WTC11 (cell line): ENCODE data around the gene AP1S2. TPM values are rescaled to one million over a fixed set of nuclear protein-coding genes. Genes with fewer than 3 reads are reported as not detected.

Experiments
- ATAC-seq: fragments of 200-7000 bp; cut with Tn5 transposase; 2 replicates; pipeline ENCODE4 v1.10.0; 2021; ENCODE audit warnings: mild to moderate bottlenecking, moderate library complexity
- CTCF ChIA-PET: fragments of 300-600 bp; sonication (Branson Sonifier 250); formaldehyde crosslinking; loops from one replicate; lab custom pipeline; 2021; ENCODE audit warnings: antibody characterized with exemption; lab: Charles Lee
- POLR2A ChIA-PET: fragments of 350-600 bp; sonication (Branson Sonifier 250); formaldehyde crosslinking; loops from one replicate; lab custom pipeline; 2021; ENCODE audit warnings: antibody characterized with exemption; lab: Charles Lee
- DNase-seq: peaks from one replicate; pipeline ENCODE4 v3.0.0; 2021; ENCODE audit warnings: low spot score
- H3K27ac Mint-ChIP-seq: 2 replicates; pipeline ENCODE4 v1.8.0; 2021; ENCODE audit warnings: mixed read lengths
- H3K27me3 Mint-ChIP-seq: 2 replicates; pipeline ENCODE4 v1.8.0; 2021; ENCODE audit warnings: low read depth, mild to moderate bottlenecking, moderate library complexity, mixed read lengths
- H3K36me3 Mint-ChIP-seq: 2 replicates; pipeline ENCODE4 v1.8.0; 2021; ENCODE audit warnings: mixed read lengths
- H3K4me1 Mint-ChIP-seq: 2 replicates; pipeline ENCODE4 v1.8.0; 2022; ENCODE audit warnings: mixed read lengths
- H3K4me3 Mint-ChIP-seq: 2 replicates; pipeline ENCODE4 v1.8.0; 2021; ENCODE audit warnings: mild to moderate bottlenecking, moderate library complexity, mixed read lengths
- H3K9me3 Mint-ChIP-seq: 2 replicates; pipeline ENCODE4 v1.8.0; 2021; ENCODE audit warnings: mixed read lengths
- ATF1 ChIP-seq: sonication (generic); formaldehyde crosslinking; IDR thresholded peaks from 2 replicates; pipeline ENCODE4 v1.8.1; 2023; ENCODE audit warnings: mild to moderate bottlenecking, moderate library complexity, missing genetic modification reagents
- CBFB ChIP-seq: sonication (generic); formaldehyde crosslinking; IDR thresholded peaks from 2 replicates; pipeline ENCODE4 v1.8.1; 2022; ENCODE audit warnings: mild to moderate bottlenecking, low read depth, missing genetic modification reagents
- CREM ChIP-seq: sonication (generic); formaldehyde crosslinking; IDR thresholded peaks from 2 replicates; pipeline ENCODE4 v1.8.1; 2022; ENCODE audit warnings: mild to moderate bottlenecking, missing genetic modification reagents, moderate library complexity
- E2F1 ChIP-seq: sonication (generic); formaldehyde crosslinking; IDR thresholded peaks from 2 replicates; pipeline ENCODE4 v1.8.0; 2022; ENCODE audit warnings: mild to moderate bottlenecking, missing genetic modification reagents
- ETV6 ChIP-seq: sonication (generic); formaldehyde crosslinking; IDR thresholded peaks from 2 replicates; pipeline ENCODE4 v1.8.1; 2022; ENCODE audit warnings: mild to moderate bottlenecking, missing genetic modification reagents
- FOXP4 ChIP-seq: sonication (generic); formaldehyde crosslinking; IDR thresholded peaks from 2 replicates; pipeline ENCODE4 v1.8.0; 2022; ENCODE audit warnings: mild to moderate bottlenecking, missing genetic modification reagents
- HMGXB4 ChIP-seq: sonication (generic); formaldehyde crosslinking; IDR thresholded peaks from 2 replicates; pipeline ENCODE4 v1.8.1; 2023; ENCODE audit warnings: mild to moderate bottlenecking, moderate library complexity, missing genetic modification reagents
- KAT7 ChIP-seq: sonication (generic); formaldehyde crosslinking; IDR thresholded peaks from 2 replicates; pipeline ENCODE4 v1.8.1; 2023; ENCODE audit warnings: missing genetic modification reagents, mild to moderate bottlenecking, borderline replicate concordance
- NFE2L1 ChIP-seq: sonication (generic); formaldehyde crosslinking; IDR thresholded peaks from 2 replicates; pipeline ENCODE4 v1.8.1; 2023; ENCODE audit warnings: missing genetic modification reagents
- OVOL2 ChIP-seq: fragments of 250-450 bp; sonication (Bioruptor Pico); IDR thresholded peaks from 2 replicates; pipeline ENCODE4 v1.9.0; 2021; ENCODE audit warnings: mild to moderate bottlenecking, borderline replicate concordance
- RELA ChIP-seq: sonication (generic); formaldehyde crosslinking; IDR thresholded peaks from 2 replicates; pipeline ENCODE4 v1.8.1; 2022; ENCODE audit warnings: missing genetic modification reagents, mild to moderate bottlenecking, borderline replicate concordance
- SP1 ChIP-seq: sonication (generic); formaldehyde crosslinking; conservative IDR thresholded peaks from 2 replicates; pipeline ENCODE4 v1.8.1; 2022; ENCODE audit warnings: missing genetic modification reagents
- TP53 ChIP-seq: sonication (generic); formaldehyde crosslinking; IDR thresholded peaks from 2 replicates; pipeline ENCODE4 v1.8.1; 2023; ENCODE audit warnings: mild to moderate bottlenecking, missing genetic modification reagents
- ZNF219 ChIP-seq: sonication (generic); formaldehyde crosslinking; IDR thresholded peaks from 2 replicates; pipeline ENCODE4 v1.8.0; 2023; ENCODE audit warnings: missing genetic modification reagents, mild to moderate bottlenecking, borderline replicate concordance
- ZNF425 ChIP-seq: fragments of 250-450 bp; sonication (Bioruptor Pico); conservative IDR thresholded peaks from 2 replicates; pipeline ENCODE4 v1.9.0; 2021; ENCODE audit warnings: mild to moderate bottlenecking
- total RNA-seq: library from RNA; stranded (reverse); gene quantifications from 3 replicates; pipeline ENCODE4 v1.2.3, GENCODE V29; 2021
- TF ChIP-seq, protein P1 (sequence below): sonication (generic); formaldehyde crosslinking; IDR thresholded peaks from 2 replicates; pipeline ENCODE4 v1.8.1; 2023; ENCODE audit warnings: mild to moderate bottlenecking, missing genetic modification reagents
- TF ChIP-seq, protein P2 (sequence below): sonication (generic); formaldehyde crosslinking; IDR thresholded peaks from 2 replicates; pipeline ENCODE4 v1.8.0; 2022; ENCODE audit warnings: mild to moderate bottlenecking, missing genetic modification reagents
- TF ChIP-seq, protein P3 (sequence below): sonication (generic); formaldehyde crosslinking; IDR thresholded peaks from 2 replicates; pipeline ENCODE4 v1.8.1; 2023; ENCODE audit warnings: mild to moderate bottlenecking, missing genetic modification reagents, moderate library complexity
- TF ChIP-seq, protein P4 (sequence below): sonication (generic); formaldehyde crosslinking; IDR thresholded peaks from 2 replicates; pipeline ENCODE4 v1.8.0; 2023; ENCODE audit warnings: mild to moderate bottlenecking, missing genetic modification reagents

The AP1S2 gene
- total RNA-seq, 1 experiment from 2014 or later = 164 TPM

DNA sequence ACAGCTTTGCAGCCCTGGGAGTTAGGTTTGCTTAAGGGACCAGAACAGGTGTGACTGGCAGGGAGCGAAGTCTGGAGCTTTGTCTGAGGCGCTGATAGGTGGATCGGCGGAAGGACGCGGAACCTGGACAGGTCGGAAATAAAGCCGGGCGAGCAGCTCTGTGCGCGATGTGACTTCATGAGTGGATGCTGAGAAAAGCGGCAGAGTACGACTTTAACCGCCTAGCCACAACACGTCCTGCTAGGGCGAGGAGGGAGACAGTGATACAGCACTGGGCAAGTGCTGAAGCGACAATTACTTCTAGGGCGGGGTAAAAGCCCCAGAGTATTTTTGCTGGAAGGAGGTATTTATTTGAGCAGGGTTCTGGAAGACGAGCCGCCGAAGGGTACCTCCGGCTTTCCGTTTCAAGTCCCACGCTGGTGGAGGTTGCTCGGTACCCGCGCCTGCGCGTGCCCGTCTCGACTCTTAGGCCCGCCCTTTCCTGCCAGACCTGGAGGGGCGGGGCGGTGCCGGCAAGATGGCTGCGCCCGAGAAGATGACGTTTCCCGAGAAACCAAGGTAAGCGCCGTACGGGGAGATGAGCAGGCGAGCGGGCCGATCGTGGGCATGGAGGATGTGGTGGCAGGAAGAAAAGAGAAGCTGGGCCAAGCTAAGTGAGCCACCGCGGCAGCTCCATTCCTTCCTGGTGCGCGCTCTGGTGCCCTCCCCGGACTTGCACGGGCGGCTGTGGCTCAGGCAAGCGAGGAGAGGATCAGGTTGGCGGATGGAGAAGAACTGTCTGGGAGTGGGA lies 64.4 kb downstream of the AP1S2 start, which contains the start of gene ZRSR2:
Gene ZRSR2, plus strand, starts transcription at position 506 of the 790 bp plus-strand sequence. Its CDS starts 12 bp downstream, at position 518.
- POLR2A ChIA-PET = interaction anchor here (0.5 to 1.0 kb wide), 2 partner anchors 53 to 65 kb away, joined by 3 read pairs; partner anchors contain the start of gene AP1S2
- Mint-ChIP-seq H3K9me3 (peaks cover 2% of the 10 kb centered on the region; the same call in 1 of the 2 replicates), H3K27me3 (no peaks in the 10 kb centered on the region), H3K4me1 (no peaks in the 10 kb centered on the region; the same call in 1 of the 2 replicates), H3K27ac (no peak within 1 kb of the TSS), H3K36me3 (peaks cover 2% of the 10 kb centered on the region), H3K4me3 (no peak within 1 kb of the TSS)
- TF ChIP-seq, protein P1, sequence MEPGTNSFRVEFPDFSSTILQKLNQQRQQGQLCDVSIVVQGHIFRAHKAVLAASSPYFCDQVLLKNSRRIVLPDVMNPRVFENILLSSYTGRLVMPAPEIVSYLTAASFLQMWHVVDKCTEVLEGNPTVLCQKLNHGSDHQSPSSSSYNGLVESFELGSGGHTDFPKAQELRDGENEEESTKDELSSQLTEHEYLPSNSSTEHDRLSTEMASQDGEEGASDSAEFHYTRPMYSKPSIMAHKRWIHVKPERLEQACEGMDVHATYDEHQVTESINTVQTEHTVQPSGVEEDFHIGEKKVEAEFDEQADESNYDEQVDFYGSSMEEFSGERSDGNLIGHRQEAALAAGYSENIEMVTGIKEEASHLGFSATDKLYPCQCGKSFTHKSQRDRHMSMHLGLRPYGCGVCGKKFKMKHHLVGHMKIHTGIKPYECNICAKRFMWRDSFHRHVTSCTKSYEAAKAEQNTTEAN (CRISPR knock-in tag) = peak; percentile 53; the same call in 1 of the 2 replicates
- TF ChIP-seq CREM (CRISPR knock-in tag) (0 out of 2 replicates have a peak, but pooled peaks have one; percentile 18), SP1 (CRISPR knock-in tag) (0 out of 2 replicates have a peak, but pooled peaks have one; percentile 40), RELA (CRISPR knock-in tag) (no peak), ATF1 (CRISPR knock-in tag) (no peak), NFE2L1 (CRISPR knock-in tag) (0 out of 2 replicates have a peak, but pooled peaks have one; percentile 20)
- TF ChIP-seq, protein P2, sequence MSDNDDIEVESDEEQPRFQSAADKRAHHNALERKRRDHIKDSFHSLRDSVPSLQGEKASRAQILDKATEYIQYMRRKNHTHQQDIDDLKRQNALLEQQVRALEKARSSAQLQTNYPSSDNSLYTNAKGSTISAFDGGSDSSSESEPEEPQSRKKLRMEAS (CRISPR knock-in tag) = peak; percentile 41; the same call in 1 of the 2 replicates
- DNase-seq (peak; percentile 72), ATAC-seq (peak; percentile 94)
- CTCF ChIA-PET = interaction anchor here (0.9 to 1.0 kb wide), 2 partner anchors 19 to 26 kb away, joined by 3 read pairs; no protein-coding TSS in a partner anchor

DNA sequence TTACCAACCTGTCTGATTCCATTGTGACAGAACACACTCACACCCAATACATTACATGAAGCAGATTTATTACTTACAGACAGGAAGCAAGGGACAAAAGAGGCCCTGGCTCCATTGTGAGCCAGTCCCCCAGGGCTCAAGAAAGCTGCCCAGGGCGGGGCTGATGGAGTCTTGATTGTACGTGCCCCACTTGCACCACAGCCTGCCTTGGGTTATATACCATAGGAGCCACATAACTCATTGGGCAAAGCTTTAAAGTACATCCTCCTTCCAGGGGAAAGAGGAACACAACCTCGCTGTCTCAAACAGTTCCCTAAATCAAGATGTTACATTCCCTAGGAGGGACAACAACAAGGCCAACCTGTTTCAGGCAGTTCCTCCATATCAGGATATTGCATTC lies 67.7 kb downstream of the AP1S2 start:
- Mint-ChIP-seq H3K4me1 (peaks cover 4% of the 10 kb centered on the region; the same call in 1 of the 2 replicates), H3K27me3 (no peaks in the 10 kb centered on the region), H3K9me3 (peaks cover 8% of the 10 kb centered on the region), H3K27ac (no peak overlapping the region), H3K36me3 (peaks cover 13% of the 10 kb centered on the region), H3K4me3 (no peak overlapping the region)
- POLR2A ChIA-PET = no interaction called here
- CTCF ChIA-PET = no interaction called here
- DNase-seq = no peak
- no peak for ATAC-seq
- TF ChIP-seq ZNF425 = no peak
- no peak for TF ChIP-seq ZNF219 (CRISPR knock-in tag)
- TF ChIP-seq TP53 (CRISPR knock-in tag) = no peak
- no peak for TF ChIP-seq OVOL2 (CRISPR knock-in tag)
- no peak for TF ChIP-seq FOXP4
- no peak for TF ChIP-seq HMGXB4 (CRISPR knock-in tag)
- no peak for TF ChIP-seq E2F1
- TF ChIP-seq, protein P3, sequence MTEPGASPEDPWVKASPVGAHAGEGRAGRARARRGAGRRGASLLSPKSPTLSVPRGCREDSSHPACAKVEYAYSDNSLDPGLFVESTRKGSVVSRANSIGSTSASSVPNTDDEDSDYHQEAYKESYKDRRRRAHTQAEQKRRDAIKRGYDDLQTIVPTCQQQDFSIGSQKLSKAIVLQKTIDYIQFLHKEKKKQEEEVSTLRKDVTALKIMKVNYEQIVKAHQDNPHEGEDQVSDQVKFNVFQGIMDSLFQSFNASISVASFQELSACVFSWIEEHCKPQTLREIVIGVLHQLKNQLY (CRISPR knock-in tag) = no peak
- no peak for TF ChIP-seq CBFB
- TF ChIP-seq, protein P4, sequence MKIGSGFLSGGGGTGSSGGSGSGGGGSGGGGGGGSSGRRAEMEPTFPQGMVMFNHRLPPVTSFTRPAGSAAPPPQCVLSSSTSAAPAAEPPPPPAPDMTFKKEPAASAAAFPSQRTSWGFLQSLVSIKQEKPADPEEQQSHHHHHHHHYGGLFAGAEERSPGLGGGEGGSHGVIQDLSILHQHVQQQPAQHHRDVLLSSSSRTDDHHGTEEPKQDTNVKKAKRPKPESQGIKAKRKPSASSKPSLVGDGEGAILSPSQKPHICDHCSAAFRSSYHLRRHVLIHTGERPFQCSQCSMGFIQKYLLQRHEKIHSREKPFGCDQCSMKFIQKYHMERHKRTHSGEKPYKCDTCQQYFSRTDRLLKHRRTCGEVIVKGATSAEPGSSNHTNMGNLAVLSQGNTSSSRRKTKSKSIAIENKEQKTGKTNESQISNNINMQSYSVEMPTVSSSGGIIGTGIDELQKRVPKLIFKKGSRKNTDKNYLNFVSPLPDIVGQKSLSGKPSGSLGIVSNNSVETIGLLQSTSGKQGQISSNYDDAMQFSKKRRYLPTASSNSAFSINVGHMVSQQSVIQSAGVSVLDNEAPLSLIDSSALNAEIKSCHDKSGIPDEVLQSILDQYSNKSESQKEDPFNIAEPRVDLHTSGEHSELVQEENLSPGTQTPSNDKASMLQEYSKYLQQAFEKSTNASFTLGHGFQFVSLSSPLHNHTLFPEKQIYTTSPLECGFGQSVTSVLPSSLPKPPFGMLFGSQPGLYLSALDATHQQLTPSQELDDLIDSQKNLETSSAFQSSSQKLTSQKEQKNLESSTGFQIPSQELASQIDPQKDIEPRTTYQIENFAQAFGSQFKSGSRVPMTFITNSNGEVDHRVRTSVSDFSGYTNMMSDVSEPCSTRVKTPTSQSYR (CRISPR knock-in tag) = no peak
- no peak for TF ChIP-seq ETV6 (CRISPR knock-in tag)
- no peak for TF ChIP-seq NFE2L1 (CRISPR knock-in tag)
- no peak for TF ChIP-seq KAT7 (CRISPR knock-in tag)
